ENCODE measurements around the gene PLEKHA6. TPM values are rescaled to one million over a fixed set of nuclear protein-coding genes. Genes with fewer than 3 reads are reported as not detected.

PLEKHA6 gene
- total and polyA plus RNA-seq, 2 of the 4 experiments (the other 2 are of a cell fraction) = 8.2 to 19.9 TPM

GRCh38 chr1:204343247-204343646, 16.5 kb downstream of the PLEKHA6 start:
- Histone ChIP-seq H4K5ac (ENCODE audit: low read depth, low read length) (no peak overlapping the region), H2BK20ac (ENCODE audit: low read depth, low read length) (no peak overlapping the region), H2AK5ac (ENCODE audit: low read depth, low read length) (peak overlapping the region; percentile 39; the same call in 1 of the 2 replicates), H4K91ac (ENCODE audit: insufficient read depth, low read depth, low read length) (no peak overlapping the region; the same call in 1 of the 2 replicates), H3K4me1 (ENCODE audit: control insufficient read depth, insufficient read depth, low read length) (peaks cover 38% of the 10 kb centered on the region), H3K4me3 (ENCODE audit: insufficient read depth, low read depth, low read length) (no peak overlapping the region), H3K56ac (ENCODE audit: extremely low read depth, insufficient read depth, low read length) (no peak overlapping the region), H4K8ac (ENCODE audit: low read depth in 2 of 2, low read length in 2 of 2) (no peak overlapping the region), H3K27me3 (ENCODE audit: control insufficient read depth, insufficient read depth, low read length) (no peaks in the 10 kb centered on the region), H2BK120ac (ENCODE audit: low read depth, low read length) (no peak overlapping the region), H2BK5ac (ENCODE audit: low read depth, low read length, poor library complexity, severe bottlenecking) (no peak overlapping the region), H3K23ac (ENCODE audit: low read depth, low read length) (no peak overlapping the region), H3K79me1 (ENCODE audit: low read depth in 1 of 2, low read length in 2 of 2) (no peaks in the 10 kb centered on the region), H3K27ac (ENCODE audit: insufficient read depth, low read length) (no peak overlapping the region), H3K4me2 (ENCODE audit: low read depth, low read length) (no peak overlapping the region), H3K18ac (ENCODE audit: low read depth, low read length) (no peak overlapping the region), H3K36me3 (ENCODE audit: control insufficient read depth, insufficient read depth, low read length) (no peaks in the 10 kb centered on the region), H3K9me1 (ENCODE audit: insufficient read depth, low read length) (peaks cover 10% of the 10 kb centered on the region; the same call in 1 of the 2 replicates), H3K9ac (ENCODE audit: low read depth, low read length) (no peak overlapping the region), H3K9me3 (ENCODE audit: control insufficient read depth, insufficient read depth, low read length) (no peaks in the 10 kb centered on the region), H2BK15ac (ENCODE audit: low read depth, low read length) (no peak overlapping the region), H2AK9ac (replicated peaks; ENCODE audit: low read depth, low read length, poor library complexity) (no peak overlapping the region), H3K14ac (replicated peaks; ENCODE audit: low read depth, low read length) (0 out of 2 replicates have a peak overlapping the region, but pooled peaks have one; percentile 55), H2AFZ (replicated peaks; ENCODE audit: low read length, poor library complexity) (no peak overlapping the region), H3K4ac (ENCODE audit: low read depth, low read length) (no peak overlapping the region), H4K20me1 (ENCODE audit: insufficient read depth, low read length) (no peaks in the 10 kb centered on the region)
- no peak for ATAC-seq (ENCODE audit: low read depth)
- dilution Hi-C loops (cut with HindIII; ENCODE audit: low sequenced_read_pairs, unreplicated experiment) (no loop called here), intact Hi-C loops (cut with micrococcal nuclease) (no loop called here), in situ Hi-C loops (cut with MboI; ENCODE audit: low sequenced_read_pairs) (no loop called here)
- no CpG with 5 or more reads among the region's 3 CpGs for WGBS, 2 experiments (ENCODE audit: extremely low coverage in 2 of 2, insufficient read length in 1 of 2)
- ChIA-PET POLR2A (ENCODE audit: unreplicated experiment) (no interaction called here), CTCF (interaction anchor here (0.7 to 1.7 kb wide), 4 partner anchors 14 to 20 kb away, joined by 3 to 5 read pairs (median 3); no protein-coding TSS in a partner anchor)
- TF ChIP-seq NFE2L2 (IDR thresholded peaks at IDR 0.05; ENCODE audit: low read depth, low read length) (no peak), MAFK (IDR thresholded peaks at IDR 0.05; ENCODE audit: low read depth, low read length) (no peak), ELK1 (IDR thresholded peaks at IDR 0.05; ENCODE audit: borderline replicate concordance, low read depth, low read length) (no peak), RFX5 (IDR thresholded peaks at IDR 0.05; ENCODE audit: low read depth, low read length) (no peak), CHD1 (IDR thresholded peaks at IDR 0.05; ENCODE audit: low read depth, low read length) (no peak), MXI1 (IDR thresholded peaks at IDR 0.05; ENCODE audit: borderline replicate concordance, low read depth, low read length) (no peak), CEBPB (IDR thresholded peaks at IDR 0.05; ENCODE audit: low read depth, low read length) (no peak)
- BruUV-seq (replicated peaks) = no TSS peak
- DNase-seq = no peak

Measured in IMR-90 (cell line).